Measurements from ENCODE around the gene SLC4A4.
"Not testable (repeated sequence)": the region's sequence is repeated elsewhere in the genome, so short reads cannot be mapped to it uniquely, and the experiment has no call there.

SLC4A4 gene

DNA sequence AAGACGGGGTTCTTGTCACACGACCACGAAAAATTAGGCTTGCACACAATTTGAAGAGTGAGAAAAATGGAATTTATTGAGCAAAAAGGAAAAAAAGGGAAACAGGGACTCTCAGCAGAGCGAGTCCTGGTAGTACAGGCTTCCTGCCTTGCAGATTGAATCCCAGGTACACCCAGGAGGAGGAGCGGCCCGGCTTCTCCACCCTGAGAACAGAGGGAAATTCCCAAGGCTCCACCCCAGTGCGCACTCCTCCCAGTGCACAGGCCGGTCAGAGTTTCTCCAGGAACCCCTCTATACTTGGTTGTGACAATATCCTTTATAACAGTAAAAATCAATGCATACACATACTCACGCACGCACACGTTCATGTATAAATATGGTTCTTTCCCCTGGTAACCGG lies 22.0 kb downstream of the SLC4A4 start:
- no peak for DNase-seq

DNA sequence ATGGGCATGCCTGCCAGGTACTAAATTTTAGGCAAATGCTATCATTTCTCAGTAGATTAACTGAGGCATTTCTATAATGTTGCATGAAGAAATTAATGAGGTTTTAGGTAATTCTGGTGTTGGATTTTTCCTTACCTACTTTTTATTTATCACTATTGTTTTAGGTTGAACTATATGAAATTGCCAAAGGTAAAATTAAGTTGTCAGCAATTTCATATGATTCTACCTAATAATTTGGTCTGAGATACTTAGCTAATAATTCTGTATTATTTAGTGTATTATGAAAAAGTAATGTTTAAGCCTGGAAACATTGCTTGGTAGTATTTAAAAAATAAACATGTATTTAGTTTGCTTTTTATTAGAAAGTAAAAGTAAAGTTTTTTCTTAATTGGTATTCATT lies 22.7 kb downstream of the SLC4A4 start:
- DNase-seq: no peak

DNA sequence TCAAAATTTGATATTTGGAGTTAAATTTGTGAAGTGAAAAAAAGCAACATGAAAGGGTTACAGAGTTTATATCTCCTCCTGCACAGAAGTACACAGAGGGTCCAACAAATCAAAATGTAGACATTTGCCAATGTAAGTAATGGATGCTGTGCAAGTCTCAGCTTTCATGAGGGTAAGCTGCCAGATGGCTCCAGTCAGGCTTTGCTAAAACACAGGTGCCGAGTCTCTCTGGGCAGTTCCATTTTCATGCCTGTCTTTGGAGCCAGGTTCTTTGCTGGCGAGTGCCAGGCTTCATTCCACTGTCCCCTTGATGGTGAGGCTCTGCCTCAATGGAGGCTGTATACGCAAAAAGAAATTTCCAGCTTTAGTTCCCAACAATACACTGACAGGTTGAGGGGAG lies 27.9 kb downstream of the SLC4A4 start:
- DNase-seq: no peak

DNA sequence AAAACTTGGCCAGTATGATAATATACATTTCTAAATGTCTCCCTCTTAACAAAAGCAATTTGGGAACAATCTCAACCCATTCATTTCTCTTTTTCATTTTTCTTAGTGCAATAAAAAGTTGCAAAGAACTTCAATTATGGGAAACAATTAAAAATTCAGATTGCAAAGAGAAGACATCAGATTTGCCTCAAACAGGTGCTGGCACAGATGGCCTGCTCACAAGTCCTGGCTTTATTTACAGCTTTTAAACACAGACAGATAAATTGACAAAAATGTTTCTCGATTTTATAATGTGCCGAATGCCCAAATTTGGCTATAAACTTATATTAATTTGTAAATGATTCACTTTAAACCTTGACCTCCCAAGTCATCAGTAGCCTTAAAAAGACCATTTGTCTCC lies 28.7 kb downstream of the SLC4A4 start:
- DNase-seq: no peak

DNA sequence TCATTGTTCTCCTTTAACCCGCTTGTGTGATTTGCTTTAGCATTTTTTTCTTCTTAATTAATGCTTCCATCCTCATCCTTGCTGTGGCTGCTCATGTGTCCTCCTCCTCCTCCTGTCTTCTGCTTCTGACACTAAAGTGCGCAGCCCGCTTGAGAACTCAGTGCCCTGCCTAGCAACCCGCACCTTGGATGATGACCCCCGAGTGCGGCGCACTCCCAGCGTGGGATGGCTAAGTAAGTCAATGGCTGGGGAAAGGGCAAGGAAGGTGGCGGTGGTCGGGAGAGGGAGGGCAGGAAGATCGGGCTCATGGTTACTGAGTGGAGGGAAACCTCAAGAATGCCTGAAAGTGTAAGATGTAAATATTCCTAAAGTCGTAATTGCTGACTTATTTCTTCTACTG lies 30.1 kb downstream of the SLC4A4 start:
- DNase-seq: no peak

DNA sequence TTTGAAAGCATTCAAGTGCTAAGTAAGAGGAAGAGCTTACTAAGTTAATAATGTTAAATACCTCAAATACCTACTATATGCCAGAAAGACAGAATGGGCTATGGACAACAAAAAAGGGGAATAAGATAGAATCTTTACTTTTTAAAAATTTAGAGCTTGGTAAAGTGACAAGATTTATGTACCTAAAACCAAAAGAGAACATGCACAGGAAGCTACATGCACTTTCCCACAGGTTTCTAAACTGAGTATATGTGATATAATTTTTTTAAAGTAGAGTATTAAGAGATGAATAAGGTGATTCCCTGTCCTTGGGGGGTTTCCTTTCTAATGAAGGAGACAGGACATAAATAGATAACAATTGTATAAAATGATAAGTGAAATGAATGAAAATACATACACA lies 30.7 kb downstream of the SLC4A4 start:
- DNase-seq: no peak

DNA sequence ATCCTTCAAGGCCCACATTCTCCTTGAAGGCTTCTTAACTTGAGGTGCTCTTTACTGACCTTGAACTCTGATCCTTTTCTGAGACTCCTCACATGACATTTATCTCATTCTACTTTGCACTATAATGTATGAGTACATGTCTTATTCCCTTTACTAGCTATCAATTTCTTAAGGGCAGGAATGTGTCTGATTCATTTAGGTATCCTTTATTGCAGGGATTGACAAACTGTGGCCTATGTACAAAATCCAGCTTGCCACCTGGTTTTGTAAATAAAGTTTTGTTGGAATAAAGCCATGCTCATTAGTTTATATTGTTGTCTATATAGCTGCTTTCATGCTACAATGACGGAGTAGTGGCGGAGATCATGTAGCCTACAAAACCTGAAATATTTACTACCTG lies 36.7 kb downstream of the SLC4A4 start:
- no peak for DNase-seq

DNA sequence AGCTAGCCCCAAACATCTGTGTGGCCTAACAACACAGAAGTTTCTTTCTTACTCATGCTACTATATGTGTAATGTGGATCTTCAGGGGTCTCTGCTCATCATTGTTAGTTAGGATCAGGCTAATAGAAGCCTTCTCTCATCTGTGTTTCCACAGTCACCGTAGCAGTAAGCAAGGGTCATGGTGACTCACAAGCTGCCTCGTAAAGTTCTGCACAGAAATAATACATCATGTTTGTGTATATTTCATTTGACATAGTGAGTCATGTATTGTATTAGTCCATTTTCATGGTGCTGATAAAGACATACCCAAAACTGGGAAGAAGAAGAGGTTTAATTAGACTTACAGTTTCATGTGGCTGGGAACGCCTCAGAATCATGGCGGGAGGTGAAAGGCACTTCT lies 38.7 kb downstream of the SLC4A4 start:
- DNase-seq: no peak

DNA sequence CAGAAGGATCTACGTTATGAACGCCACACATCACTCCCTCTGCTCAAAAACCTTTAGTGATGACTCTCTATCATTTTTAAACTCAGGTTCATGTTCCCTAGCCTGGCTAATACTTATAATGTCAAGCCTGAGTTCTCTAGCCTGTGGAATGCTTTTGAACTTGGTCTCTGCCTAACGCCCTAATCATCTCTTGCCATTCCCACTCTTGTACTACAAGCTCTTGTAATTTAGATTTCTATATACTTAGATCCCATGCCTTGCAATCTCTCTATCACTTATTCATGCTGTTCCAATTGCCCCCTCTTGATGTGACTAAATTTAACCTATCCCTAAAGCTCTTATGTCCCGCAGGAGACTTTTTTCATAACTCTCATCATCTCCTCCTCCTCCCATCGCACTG lies 40.3 kb downstream of the SLC4A4 start:
- DNase-seq: no peak

DNA sequence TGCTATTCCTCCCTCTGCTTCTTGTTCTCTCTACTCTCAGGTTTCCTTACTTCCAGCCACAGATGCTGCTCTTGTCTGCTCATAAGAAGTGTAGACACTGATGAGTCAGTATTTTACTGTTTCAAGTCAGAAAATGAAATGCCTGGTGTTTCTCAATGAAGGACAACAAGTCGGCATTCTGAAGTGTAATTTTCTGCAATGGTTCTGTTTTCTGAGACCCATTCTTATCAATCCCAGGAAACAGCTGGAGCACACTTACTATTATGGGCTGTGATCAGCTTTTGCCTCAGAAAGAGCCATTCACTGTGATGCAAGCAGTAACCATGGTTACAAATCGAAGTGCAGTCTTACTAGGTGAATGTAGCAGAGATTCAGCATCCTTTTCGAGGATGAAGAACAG lies 42.0 kb downstream of the SLC4A4 start:
- no peak for DNase-seq

DNA sequence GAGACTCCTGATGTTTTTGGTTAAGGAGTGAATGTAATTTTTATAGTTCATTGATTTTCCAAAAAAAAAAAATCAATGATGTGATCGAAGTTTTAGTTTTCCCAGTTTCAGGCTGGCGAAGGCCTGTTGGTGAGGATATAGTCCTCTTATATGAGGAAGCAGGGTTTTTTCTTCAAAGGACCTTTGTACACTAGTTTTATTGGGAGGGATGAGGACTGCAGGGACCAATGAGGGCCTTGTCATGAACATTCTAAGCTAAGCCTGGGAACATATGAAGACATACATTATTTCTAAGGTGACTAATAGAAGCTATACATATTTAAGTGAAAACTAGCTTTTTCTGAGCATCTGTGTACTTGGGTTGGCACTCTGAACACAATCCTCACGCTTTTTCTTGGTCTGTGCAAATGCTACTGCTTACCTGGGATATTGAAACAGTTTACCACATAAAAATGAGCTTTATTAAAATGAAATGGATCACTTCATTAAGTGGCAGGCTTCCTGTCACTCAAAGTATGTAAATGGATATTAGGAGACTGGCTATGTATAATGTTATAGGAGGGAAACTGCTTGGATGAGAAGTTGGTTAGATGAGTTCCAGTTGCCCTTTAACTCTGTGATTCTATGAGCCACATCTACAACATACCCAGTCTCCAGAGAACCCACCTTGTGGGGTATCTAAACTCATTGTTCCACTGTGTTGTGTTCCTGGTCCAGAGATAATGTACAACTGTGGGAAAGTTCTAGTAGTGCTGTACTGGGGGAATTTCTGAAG lies 43.5 kb downstream of the SLC4A4 start:
- DNase-seq: no peak

DNA sequence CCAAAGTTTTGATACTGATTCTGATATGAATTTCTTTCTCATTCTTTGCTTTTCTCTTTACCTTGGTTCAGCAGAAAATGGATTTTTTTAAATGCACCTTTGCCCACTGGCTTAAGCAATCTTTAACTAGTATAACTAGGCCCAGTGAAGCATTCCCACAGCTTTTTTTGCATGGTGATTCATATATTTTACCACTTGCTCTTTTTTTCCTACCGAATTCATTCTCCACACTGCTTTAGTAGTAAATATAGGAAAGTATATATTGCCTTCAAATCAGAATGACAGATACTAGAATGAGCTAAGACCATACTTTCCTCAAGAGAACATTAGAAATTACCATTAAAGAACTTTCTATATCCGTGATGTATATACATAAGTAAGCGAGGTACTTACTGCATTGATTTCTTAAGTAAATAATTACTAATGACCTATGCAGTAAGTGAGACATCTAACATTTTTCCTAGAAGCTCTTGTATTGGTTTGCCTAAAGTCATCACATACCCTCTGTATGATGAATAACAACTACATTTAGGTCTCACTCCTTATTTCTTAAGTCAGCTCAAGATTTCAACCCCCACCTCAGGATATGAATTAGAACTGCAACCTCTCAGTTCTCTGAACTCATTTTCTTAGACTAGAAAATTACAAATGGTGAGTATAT lies 44.2 kb downstream of the SLC4A4 start:
- no peak for DNase-seq

DNA sequence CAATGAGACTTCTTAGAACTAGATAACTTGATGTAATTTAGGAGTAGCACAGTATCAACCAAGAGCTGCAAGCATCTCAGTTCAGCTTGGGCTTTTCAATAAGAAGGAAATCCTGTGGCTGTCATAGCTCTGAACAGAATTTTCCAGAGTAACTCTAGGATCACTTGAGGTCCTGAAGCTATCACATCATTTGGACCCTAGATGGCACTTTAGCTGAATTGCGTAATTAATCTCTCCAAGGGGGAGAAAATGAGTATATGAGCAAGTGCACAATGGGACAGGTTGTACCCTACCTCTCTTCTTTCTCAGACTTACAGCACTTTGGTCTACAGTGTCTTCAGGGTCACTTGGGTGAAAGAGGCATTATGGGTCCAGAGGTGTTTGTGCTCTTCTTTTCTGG lies 45.2 kb downstream of the SLC4A4 start:
- no peak for DNase-seq

DNA sequence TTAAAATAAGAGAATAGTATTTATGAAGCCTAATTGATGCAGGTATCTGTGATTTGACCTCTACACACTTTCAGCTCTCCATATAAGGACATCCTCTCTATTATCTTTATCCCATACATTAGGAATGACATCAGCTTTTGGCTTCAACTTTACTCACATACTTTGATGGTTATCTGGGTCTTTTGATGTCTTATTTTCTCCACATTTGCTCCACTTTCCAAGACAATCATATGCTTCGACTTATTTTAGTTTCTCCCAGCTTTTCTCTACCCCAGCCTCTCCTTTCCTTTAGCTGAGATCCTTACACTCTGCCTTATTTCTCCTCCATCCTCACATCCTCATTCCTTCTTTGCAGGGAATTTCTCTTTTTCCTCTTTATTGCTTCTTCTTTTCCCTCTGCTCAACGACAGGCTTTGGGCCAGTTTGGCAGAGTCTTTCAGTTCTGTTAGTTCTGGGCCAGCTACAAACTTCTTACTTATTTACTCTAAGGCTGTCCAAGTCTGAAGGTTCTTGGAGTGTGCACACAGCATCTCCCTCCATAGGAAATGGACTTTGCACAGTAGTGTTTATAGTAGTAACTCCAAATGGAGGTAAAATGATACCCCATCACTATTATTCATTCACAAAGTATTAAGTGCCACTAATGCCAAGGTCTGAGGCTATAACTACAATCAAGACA lies 50.5 kb downstream of the SLC4A4 start:
- DNase-seq: no peak

DNA sequence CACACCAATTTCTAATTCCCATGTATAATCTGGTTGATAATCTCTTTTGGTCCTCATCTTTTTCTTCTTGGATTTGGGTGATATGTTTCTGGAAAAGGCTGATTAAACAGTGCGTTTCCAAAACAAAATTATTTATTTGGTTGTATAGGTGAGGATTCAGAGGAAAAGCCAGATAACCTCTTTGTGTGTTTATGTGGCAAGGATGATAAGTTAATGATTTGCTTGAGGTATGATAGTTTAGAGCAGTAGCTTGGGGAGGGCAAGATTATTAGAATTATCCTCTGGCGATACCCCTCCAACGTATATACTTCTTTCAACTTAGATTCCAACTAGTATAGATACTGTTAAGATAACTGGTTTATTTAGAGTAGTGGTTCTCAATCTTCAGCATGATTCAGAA lies 53.3 kb downstream of the SLC4A4 start:
- no peak for DNase-seq

DNA sequence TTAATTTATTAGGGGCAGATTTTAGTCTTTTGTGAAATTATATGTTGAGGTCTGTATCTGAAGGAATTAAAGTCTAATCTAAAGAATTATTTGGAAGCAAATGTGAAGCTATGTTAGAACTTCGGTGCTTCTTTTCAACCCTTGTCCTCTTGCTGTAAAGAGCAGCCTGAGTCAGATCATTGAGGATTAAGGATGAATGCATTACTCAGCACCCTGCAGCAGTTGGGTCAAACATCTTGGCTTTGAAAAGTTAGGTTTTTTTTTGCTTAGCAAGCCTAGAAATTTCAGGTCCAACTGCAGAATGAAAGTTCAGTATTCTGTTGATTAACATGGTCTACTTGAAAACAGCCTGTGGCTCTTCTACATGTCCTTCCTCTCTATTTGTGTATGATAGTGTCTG lies 57.6 kb downstream of the SLC4A4 start:
- DNase-seq: no peak

DNA sequence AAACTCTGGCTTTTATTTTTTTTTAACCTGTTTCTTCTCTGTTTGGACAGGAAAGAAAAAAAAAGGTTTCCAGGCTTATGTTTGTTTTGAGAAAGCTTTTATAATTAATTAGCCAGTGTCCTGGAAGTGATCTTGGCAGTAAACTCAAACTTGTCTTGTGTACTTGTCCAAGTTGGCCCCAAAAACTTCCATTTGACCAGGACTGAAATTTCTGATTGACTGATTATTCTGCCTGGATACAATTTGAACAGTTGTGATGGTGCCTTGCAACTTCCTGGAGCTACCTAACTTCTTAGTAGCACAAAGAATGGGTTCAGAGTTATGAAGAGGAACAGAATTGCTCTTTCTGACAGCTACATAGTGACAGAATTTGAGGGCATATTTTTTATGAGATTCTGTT lies 62.0 kb downstream of the SLC4A4 start:
- DNase-seq: no peak

DNA sequence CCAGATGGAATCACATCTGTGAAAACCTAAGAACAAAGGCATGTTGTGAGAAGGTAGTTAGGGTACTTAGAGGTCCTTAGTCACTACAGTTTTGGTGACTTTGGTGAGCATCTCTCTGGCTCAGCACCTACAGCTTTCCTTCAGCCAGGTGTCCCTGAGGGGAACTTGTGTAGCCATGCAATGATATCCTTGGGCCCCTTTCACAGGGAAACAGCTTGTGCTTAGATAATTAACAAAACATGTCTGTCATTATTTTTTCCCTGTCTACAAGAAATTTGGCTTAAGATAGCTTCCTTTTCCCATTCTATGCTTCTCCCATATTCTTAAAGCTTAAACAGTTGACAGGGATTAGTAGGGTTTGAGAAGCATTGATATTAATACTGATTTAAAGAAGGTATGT lies 63.8 kb downstream of the SLC4A4 start:
- DNase-seq: no peak

DNA sequence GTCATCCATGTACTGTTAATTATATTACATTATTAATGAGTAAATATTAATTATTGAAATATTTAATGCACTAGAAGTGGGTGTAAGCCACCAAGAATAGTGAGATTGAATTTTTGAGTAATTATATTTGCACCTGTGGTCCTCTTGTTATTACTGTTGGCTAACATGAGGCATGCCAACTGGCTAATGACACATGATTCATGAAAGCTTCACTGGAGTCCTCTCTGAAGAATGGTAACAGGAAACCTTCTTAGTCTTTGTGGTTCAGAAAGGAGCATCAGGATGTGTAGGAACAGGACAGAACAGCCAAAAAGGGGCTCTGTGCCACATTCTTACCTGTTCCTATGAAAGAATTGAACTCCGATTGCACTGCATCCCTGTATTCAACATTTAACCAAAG lies 65.2 kb downstream of the SLC4A4 start:
- no peak for DNase-seq

DNA sequence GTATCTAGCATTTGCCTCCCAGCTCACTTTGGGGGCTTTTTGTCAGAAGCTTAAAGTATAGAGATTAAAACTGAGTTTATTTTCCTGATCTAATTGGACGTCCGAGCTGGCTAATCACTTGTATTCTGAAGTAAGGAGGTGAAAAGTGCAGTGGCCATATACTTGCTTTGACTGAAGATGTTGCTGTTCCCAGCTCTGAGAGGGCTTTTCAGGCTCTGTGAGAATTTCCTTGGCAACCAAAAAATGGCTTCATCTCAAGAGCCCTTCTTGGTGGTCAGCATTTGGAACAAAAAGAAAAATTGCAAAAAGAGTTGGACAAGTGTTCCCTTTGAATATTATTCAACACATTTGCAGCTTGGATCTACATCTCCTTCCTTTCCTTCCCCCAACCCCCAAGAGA lies 67.0 kb downstream of the SLC4A4 start:
- DNase-seq: no peak

DNA sequence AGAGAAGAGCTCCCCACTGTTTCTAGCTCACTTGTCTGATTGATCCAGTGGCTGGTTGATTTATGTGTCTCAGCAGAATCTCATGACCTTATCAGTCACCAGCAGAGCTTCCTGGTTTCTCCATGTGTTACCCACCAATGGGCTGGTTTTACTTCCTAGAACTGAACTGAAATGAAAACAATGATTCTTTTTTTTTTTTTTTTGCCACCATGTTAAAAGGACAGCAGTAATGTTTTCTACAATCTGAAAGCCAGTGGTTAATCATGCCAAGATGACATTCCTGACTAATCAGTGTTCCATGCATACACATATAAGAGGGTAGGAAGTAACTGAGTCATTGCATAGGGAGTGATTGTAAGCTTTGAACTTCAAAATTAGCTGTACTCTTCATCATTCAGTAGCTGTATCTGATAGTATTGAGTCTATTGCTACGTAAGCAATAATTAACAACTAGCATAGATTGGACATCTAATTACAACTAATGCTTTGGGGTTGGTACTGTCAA lies 67.7 kb downstream of the SLC4A4 start:
- DNase-seq: no peak

DNA sequence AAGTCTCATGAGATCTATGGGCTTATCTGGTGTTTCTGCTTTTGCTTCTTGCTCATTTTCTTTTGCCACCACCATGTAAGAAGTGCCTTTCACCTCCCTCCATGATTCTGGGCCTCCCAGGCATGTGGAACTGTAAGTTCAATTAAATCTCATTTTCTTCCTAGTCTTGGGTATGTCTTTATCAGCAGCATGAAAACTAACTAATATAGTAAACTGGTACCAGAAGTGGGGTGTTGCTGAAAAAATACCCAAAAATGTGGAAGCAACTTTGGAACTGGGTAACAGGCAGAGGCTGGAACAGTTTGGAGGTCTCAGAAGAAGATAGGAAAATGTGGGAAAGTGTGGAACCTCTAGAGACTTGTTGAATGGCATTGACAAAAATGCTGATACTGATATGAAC lies 70.1 kb downstream of the SLC4A4 start:
- DNase-seq: not testable (repeated sequence)

DNA sequence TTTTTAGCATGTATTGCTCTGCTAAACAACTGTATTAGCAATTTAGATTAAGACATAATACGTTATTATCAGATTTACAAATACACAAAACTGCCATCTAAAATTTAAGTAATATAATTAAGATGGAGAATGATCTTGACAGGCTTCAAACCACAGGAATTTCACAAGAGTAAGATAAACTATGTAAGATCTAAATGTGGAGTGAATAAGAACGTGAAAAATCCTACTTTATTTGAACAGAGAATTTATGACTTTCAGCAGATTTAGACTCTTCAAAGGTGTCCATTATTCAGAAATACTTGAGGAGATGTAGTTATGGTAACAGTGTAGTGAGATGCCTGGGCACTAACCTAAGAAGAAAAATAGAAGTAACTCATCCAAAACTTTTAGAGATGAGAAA lies 73.2 kb downstream of the SLC4A4 start:
- DNase-seq: no peak

DNA sequence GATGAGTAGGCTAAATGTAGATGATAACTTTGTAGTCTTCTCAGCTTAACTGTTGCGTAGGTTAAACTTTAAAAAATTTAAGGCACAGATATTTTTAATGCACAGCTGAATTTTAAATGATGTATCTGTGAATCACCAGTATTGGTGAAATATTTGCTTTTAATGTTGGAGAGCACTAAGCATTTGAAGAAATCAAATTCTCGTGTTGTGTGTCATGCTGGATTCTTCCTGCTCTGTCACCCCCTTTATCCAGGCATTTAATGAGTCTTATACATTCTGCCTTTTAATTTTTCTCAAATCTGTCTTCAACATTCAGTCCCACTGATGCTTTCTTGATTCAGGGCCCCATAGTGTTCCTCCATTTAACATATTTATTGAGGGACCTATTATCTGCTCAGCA lies 76.7 kb downstream of the SLC4A4 start:
- no peak for DNase-seq

All from CD4-positive, alpha-beta T cell treated with Interleukin-17A for 1 hour (primary cell).